ENCODE results near the gene ERBB4.

ERBB4 gene

GRCh38 chr2:211347328-211347727, 1191.3 kb downstream of the ERBB4 start:
- Mint-ChIP-seq H3K27ac (no peak overlapping the region), H3K27me3 (no peaks in the 10 kb centered on the region), H3K4me3 (no peak overlapping the region), H3K4me1 (no peaks in the 10 kb centered on the region), H3K9me3 (no peaks in the 10 kb centered on the region), H3K36me3 (no peaks in the 10 kb centered on the region)

- Mint-ChIP-seq H3K27me3 (no peaks in the 10 kb centered on the region), H3K4me3 (no peak overlapping the region), H3K4me1 (no peaks in the 10 kb centered on the region), H3K27ac (no peak overlapping the region), H3K36me3 (no peaks in the 10 kb centered on the region), H3K9me3 (no peaks in the 10 kb centered on the region)
Measured at GRCh38 chr2:211344289-211344688, 1194.3 kb downstream of the ERBB4 start.

GRCh38 chr2:211333377-211333776, 1205.2 kb downstream of the ERBB4 start:
- no peaks in the 10 kb centered on the region for H3K36me3 Mint-ChIP-seq
- no peaks in the 10 kb centered on the region for H3K4me1 Mint-ChIP-seq
- H3K27me3 Mint-ChIP-seq, result no peaks in the 10 kb centered on the region
- no peak overlapping the region for H3K27ac Mint-ChIP-seq
- no peak overlapping the region for H3K4me3 Mint-ChIP-seq
- H3K9me3 Mint-ChIP-seq, result peaks cover 5% of the 10 kb centered on the region

- Mint-ChIP-seq H3K4me1 (no peaks in the 10 kb centered on the region), H3K27me3 (no peaks in the 10 kb centered on the region), H3K4me3 (no peak overlapping the region), H3K9me3 (peaks cover 5% of the 10 kb centered on the region), H3K27ac (no peak overlapping the region), H3K36me3 (no peaks in the 10 kb centered on the region)
Measured at GRCh38 chr2:211331736-211332135, 1206.9 kb downstream of the ERBB4 start.

DNA sequence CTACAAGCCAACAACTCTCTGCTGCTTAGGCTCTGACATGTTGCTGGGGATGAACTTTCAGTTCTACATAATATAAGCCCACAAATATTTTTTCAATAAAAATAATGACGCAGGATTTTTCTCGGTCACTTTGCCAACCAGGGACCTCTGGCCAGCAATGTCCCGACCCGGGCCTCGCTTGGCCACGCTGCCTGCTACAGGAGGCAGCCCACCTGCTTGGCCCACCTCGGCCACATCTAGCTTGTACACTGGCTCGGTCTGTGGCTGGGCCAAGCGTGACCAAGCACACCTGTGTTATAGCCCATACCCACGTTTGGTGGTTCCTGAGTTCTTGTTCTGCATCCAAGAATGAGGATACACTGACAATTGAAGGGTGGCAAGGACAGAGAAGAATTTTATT, 1208.7 kb downstream of the ERBB4 start:
- H3K4me3 Mint-ChIP-seq, result no peak overlapping the region
- no peaks in the 10 kb centered on the region for H3K36me3 Mint-ChIP-seq
- H3K9me3 Mint-ChIP-seq, result no peaks in the 10 kb centered on the region

DNA sequence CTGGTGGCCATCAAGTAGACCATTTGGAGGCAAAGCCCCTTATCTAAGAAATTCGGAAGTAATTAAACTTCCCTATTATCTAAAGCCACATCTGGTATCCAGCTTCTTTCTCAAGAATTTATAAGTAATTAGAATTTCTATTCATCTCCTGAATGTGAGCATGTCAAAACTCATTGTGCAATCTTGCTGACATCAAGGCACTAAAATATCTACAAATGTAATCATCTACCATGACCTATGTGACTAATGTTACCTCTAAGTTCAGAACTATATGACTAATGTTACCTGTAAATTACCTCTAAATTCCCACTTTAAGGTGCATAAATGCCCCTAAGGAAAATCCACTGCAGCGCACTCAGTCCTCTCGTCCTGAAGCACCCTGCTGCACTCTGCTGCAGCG, 1209.2 kb downstream of the ERBB4 start:
- Mint-ChIP-seq H3K4me3 (no peak overlapping the region), H3K27ac (no peak overlapping the region), H3K36me3 (no peaks in the 10 kb centered on the region), H3K27me3 (no peaks in the 10 kb centered on the region), H3K4me1 (no peaks in the 10 kb centered on the region), H3K9me3 (no peaks in the 10 kb centered on the region)

More for the DNA sequence above, 1208.7 kb downstream of the ERBB4 start:
- Mint-ChIP-seq H3K4me1 (no peaks in the 10 kb centered on the region), H3K27ac (no peak overlapping the region), H3K27me3 (no peaks in the 10 kb centered on the region)

GRCh38 chr2:211328126-211328525, 1210.5 kb downstream of the ERBB4 start:
- Mint-ChIP-seq H3K4me1 (no peaks in the 10 kb centered on the region), H3K36me3 (no peaks in the 10 kb centered on the region), H3K9me3 (no peaks in the 10 kb centered on the region), H3K27me3 (no peaks in the 10 kb centered on the region), H3K4me3 (no peak overlapping the region), H3K27ac (no peak overlapping the region)
